ENCODE measurements around the gene ELMO2.

The ELMO2 gene

GRCh38 chr20:46434597-46434996 lies 28.2 kb upstream of the ELMO2 start:
- no peak for TF ChIP-seq CTCF (IDR thresholded peaks at IDR 0.05; ENCODE audit: control insufficient read depth, extremely low read depth, insufficient read depth)
- DNase-seq (ENCODE audit: low read depth), result no peak
- H3K4me3 ChIP-seq (ENCODE audit: low read depth, low read length), result no peak overlapping the region

GRCh38 chr20:46433051-46433450 lies 26.6 kb upstream of the ELMO2 start:
- no peak overlapping the region for H3K4me3 ChIP-seq (ENCODE audit: low read depth, low read length)
- DNase-seq (ENCODE audit: low read depth), result no peak
- TF ChIP-seq CTCF (IDR thresholded peaks at IDR 0.05; ENCODE audit: control insufficient read depth, extremely low read depth, insufficient read depth), result no peak

DNA sequence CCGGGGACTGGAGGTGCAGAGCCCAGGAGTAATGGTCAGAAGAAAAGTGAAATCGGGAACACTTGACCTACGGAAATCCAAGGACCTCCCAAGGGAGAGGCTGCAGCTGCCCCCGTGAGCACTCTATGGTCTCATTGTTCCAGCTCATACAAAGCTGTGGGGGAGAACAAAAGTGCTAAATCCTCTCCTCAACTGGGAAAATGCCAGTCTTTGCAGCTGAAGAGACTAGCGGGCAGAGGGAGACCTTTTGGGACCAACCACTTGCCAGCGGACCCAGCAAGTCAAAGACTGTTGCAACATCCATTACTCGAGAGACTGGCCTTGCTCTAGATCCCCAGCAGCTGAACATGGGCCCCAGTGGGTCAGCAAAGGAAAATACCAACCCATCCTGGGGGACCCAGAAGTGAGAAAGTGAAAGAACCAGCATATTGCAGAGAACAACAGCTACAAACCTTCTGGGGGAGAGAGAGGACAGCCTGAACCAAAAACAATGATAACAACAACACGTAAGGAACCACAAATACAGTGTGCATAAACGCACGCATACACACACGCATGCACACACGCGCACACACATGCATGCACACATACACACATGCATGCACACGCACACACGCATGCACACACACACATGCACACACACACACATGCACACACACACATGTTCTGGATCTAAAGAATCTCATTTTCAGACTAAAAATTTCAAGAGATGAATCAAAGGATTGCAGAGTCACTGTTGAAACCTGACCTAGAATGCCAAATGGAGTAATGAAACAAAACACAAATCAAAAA lies 24.7 kb upstream of the ELMO2 start:
- no peak for TF ChIP-seq CTCF (IDR thresholded peaks at IDR 0.05; ENCODE audit: control insufficient read depth, extremely low read depth, insufficient read depth)
- H3K4me3 ChIP-seq (ENCODE audit: low read depth, low read length), result no peak overlapping the region
- no peak for DNase-seq (ENCODE audit: low read depth)

GRCh38 chr20:46427384-46427783 lies 21.0 kb upstream of the ELMO2 start:
- TF ChIP-seq CTCF (IDR thresholded peaks at IDR 0.05; ENCODE audit: control insufficient read depth, extremely low read depth, insufficient read depth), result no peak
- H3K4me3 ChIP-seq (ENCODE audit: low read depth, low read length), result no peak overlapping the region
- no peak for DNase-seq (ENCODE audit: low read depth)

DNA sequence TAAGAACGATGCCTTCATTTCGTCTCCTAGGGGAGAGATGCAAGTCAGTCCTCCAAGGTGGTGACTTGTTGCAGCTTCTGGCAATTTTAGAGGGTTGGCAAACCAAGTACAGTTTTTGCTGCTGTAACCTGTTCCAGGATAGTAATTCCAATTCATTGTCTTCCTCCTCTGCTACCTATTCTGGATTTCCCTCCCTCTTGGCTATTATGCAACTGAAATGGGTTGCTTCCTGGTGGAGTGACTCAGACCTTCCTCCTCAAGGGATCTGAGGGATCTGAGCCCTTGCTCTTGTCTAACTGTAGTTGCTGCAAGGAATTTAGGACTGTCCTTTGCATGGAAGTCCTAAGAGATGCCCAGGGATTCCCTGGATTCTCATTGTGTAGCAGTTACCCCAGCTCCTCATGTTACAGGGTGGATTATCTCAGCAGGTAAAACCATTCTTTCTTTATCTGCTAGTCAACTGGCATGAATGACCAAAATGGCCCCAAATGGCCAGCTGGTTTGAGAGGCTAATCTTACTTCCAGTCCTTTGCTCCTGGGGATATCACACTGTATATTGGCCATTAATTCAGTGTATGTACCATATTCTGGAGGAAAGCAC lies 17.6 kb upstream of the ELMO2 start:
- DNase-seq (ENCODE audit: low read depth), result no peak
- H3K4me3 ChIP-seq (ENCODE audit: low read depth, low read length), result no peak overlapping the region
- no peak for TF ChIP-seq CTCF (IDR thresholded peaks at IDR 0.05; ENCODE audit: control insufficient read depth, extremely low read depth, insufficient read depth)

DNA sequence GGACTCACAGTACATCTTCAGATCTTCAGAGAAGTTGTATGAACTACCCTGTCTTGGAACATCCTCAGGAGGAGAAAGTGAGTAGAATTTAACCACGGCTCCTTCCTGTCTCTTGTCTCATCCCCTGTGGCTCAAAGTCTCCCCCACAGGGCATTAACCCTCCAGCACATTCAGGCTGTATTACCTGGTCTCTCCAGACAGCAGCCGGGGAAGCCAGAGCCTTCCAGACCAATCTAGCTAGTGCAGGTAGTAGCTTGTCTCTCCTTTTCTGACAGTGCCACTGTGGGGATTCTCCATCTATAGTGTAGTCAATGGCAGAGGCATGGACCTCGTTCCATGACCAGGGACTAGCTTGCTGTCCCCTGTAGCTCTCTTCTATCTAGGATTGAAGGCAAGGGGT lies 16.9 kb upstream of the ELMO2 start:
- no peak for TF ChIP-seq CTCF (IDR thresholded peaks at IDR 0.05; ENCODE audit: control insufficient read depth, extremely low read depth, insufficient read depth)
- no peak overlapping the region for H3K4me3 ChIP-seq (ENCODE audit: low read depth, low read length)
- no peak for DNase-seq (ENCODE audit: low read depth)
